AG04450 (cell line): ENCODE data around the gene AGPAT1. TPM values are rescaled to one million over a fixed set of nuclear protein-coding genes. Genes with fewer than 3 reads are reported as not detected.
"Not testable (repeated sequence)": the region's sequence is repeated elsewhere in the genome, so short reads cannot be mapped to it uniquely, and the experiment has no call there.

Experiments
- CTCF ChIA-PET: fragments of 300-600, 350-600 bp; formaldehyde crosslinking; extraction: SDS; loops from one replicate; lab custom pipeline; 2022; ENCODE audit warnings: antibody characterized with exemption, inconsistent platforms; lab: Charles Lee
- POLR2A ChIA-PET: fragments of 350-600 bp; formaldehyde crosslinking; extraction: SDS; loops from one replicate; lab custom pipeline; 2021; ENCODE audit warnings: antibody characterized with exemption, inconsistent platforms; lab: Yijun Ruan, JAX
- DNase-seq: peaks from one replicate; pipeline ENCODE4 v3.0.0-alpha.2; 2011; ENCODE audit warnings: low read depth, low spot score
- H3K27ac ChIP-seq: one replicate; pipeline ENCODE4 v1.5.1; 2012; ENCODE audit warnings: low read depth, low read length, control low read depth
- H3K27me3 ChIP-seq: one replicate; pipeline ENCODE4 v1.6.0; 2012; ENCODE audit warnings: low read length; ENCODE audit not compliant: control insufficient read depth, insufficient read depth
- H3K4me3 ChIP-seq: 2 replicates; pipeline ENCODE4 v1.5.1; 2011; ENCODE audit warnings: mild to moderate bottlenecking, low read depth, low read length, control low read depth
- H3K9me3 ChIP-seq: 2 replicates; pipeline ENCODE4 v1.5.1; 2012; ENCODE audit warnings: low read length; ENCODE audit not compliant: control insufficient read depth, insufficient read depth
- CTCF ChIP-seq: IDR thresholded peaks from 2 replicates; pipeline ENCODE4 v1.5.1; 2011; ENCODE audit warnings: low read depth, low read length, control low read depth, inconsistent platforms
- polyA plus RNA-seq: library from polyadenylated mRNA; depleted of rRNA; stranded (reverse); fragments of >200 nt; gene quantifications from 2 replicates; pipeline ENCODE4 v1.2.3, GENCODE V29; 2011

Gene AGPAT1
- polyA plus RNA-seq, 1 experiment, result 97.1 TPM

DNA sequence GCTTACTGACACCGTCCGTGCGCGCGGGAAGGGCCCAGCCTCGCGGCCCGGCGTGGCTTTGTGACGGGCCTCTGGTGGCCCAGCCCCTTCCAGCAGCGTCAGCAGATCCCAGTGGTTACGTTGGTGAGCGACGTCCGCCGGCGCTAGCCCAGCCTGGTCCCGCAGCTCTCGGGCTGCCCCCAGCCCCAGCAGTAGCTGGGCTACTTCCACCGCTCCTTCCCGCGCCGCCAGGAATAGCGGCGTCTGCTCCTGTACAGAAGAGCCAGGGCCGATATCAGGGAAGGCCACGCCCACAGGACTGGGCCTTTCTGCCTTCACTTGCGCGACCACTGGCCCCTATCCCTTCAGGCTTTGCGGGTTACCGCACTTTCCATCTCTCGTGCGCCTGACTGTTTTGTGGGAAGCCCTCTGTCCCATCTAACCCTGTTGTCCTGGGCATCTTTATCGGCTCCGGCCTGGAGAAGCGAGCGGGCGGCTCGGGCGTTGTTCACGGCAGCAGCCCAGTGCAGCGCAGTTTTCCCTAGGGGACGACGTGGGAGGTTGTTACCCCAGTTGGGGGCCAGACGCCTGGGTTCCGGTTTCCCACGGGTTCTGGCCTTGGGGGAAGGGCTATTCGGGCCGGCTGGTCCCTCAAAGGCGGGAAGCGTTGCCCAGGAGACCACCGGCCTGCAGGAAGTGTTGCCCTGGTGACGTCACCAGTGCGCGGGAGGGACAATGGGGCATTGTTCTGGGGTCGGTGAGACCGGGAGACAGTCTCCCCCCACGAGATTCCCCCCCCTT, 20.2 kb upstream of the AGPAT1 start:
- H3K9me3 ChIP-seq, result no peaks in the 10 kb centered on the region; the same call in 1 of the 2 replicates
- DNase-seq, result peak; percentile 55
- CTCF ChIA-PET, result interaction anchor here (0.6 to 2.1 kb wide), 29 partner anchors 10 to 1933 kb away, joined by 3 to 18 read pairs (median 4); partner anchors contain the start of genes AGPAT1, ATF6B, ATP6V1G2 and EGFL8

DNA sequence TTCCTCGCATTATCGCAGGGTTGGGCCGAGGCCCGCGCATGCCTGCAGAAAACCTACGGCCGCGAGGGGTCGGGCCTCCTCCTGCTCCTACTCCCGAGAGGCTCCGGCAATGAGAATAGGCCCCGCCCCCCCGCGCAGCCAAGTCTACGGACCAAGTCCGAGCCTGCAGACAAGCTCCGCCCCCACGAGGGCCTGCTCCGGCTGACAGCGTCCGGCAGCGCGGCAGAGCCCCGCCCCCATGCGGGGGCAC, 19.7 kb upstream of the AGPAT1 start:
- no peak overlapping the region for H3K27ac ChIP-seq
- CTCF ChIA-PET, result interaction anchor here (0.6 to 2.1 kb wide), 32 partner anchors 8 to 1933 kb away, joined by 3 to 18 read pairs (median 4); partner anchors contain the start of genes AGPAT1, ATF6B, ATP6V1G2 and EGFL8

More for the DNA sequence above, 20.2 kb upstream of the AGPAT1 start:
- H3K4me3 ChIP-seq, result peak overlapping the region; percentile 83
- peak overlapping the region; percentile 100 for H3K27ac ChIP-seq
- POLR2A ChIA-PET, result interaction anchor here (0.6 to 2.0 kb wide), 8 partner anchors 19 to 1122 kb away, joined by 3 to 30 read pairs (median 8); partner anchors contain the start of genes ATF6B, FKBPL and ZBTB22
- no peak for TF ChIP-seq CTCF
- peaks cover 2% of the 10 kb centered on the region for H3K27me3 ChIP-seq

GRCh38 chr6:32194825-32195651, 19.2 kb upstream of the AGPAT1 start:
- POLR2A ChIA-PET, result interaction anchor here (0.5 to 2.0 kb wide), 8 partner anchors 18 to 1123 kb away, joined by 3 to 30 read pairs (median 8); partner anchors contain the start of genes ATF6B, FKBPL and ZBTB22
- peak; percentile 65 for TF ChIP-seq CTCF
- CTCF ChIA-PET, result interaction anchor here (0.5 to 2.1 kb wide), 31 partner anchors 9 to 1018 kb away, joined by 3 to 18 read pairs (median 4); partner anchors contain the start of genes AGPAT1, ATF6B, ATP6V1G2 and EGFL8

More for the DNA sequence above, 19.7 kb upstream of the AGPAT1 start:
- DNase-seq, result peak; percentile 100
- POLR2A ChIA-PET, result interaction anchor here (0.7 to 2.0 kb wide), 7 partner anchors 19 to 1122 kb away, joined by 3 to 30 read pairs (median 11); partner anchors contain the start of genes ATF6B, FKBPL and ZBTB22
- peak; percentile 56 for TF ChIP-seq CTCF
- Histone ChIP-seq H3K27me3 (no peaks in the 10 kb centered on the region), H3K4me3 (peak overlapping the region; percentile 83), H3K9me3 (no peaks in the 10 kb centered on the region; the same call in 1 of the 2 replicates)

DNA sequence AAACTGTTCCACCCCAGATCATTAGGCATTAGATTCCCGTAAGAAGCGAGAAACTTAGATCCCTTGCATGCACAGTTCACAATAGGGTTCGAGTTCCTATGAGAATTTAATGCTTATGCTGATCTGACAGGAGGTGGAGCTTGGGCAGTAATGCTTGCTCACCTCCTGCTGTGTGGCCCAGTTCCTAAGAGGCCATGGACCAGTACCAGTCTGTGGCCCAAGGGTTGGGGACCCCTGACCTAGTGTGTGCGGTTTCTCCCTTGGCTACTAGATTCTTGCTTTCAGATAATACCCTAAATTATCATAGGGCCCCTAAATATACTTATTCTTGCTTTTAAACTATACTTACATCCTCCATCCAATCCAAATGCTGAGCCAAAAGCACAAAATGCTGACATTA, 18.5 kb upstream of the AGPAT1 start:
- ChIA-PET CTCF (interaction anchor here (1.2 to 2.0 kb wide), 4 partner anchors 15 to 75 kb away, joined by 3 to 13 read pairs (median 8); partner anchors contain the start of genes ATF6B and PRRT1), POLR2A (interaction anchor here (1.8 kb wide), 1 partner anchor 777 kb away, joined by 30 read pairs; no protein-coding TSS in a partner anchor)
- DNase-seq, result no peak
- Histone ChIP-seq H3K27me3 (no peaks in the 10 kb centered on the region), H3K27ac (no peak overlapping the region), H3K4me3 (no peak overlapping the region), H3K9me3 (peaks cover 1% of the 10 kb centered on the region; the same call in 1 of the 2 replicates)
- no peak for TF ChIP-seq CTCF

More at GRCh38 chr6:32194825-32195651, 19.2 kb upstream of the AGPAT1 start:
- Histone ChIP-seq H3K4me3 (peak overlapping the region; percentile 60), H3K9me3 (no peaks in the 10 kb centered on the region; the same call in 1 of the 2 replicates), H3K27ac (peak overlapping the region; percentile 84), H3K27me3 (no peaks in the 10 kb centered on the region)
- DNase-seq, result no peak

DNA sequence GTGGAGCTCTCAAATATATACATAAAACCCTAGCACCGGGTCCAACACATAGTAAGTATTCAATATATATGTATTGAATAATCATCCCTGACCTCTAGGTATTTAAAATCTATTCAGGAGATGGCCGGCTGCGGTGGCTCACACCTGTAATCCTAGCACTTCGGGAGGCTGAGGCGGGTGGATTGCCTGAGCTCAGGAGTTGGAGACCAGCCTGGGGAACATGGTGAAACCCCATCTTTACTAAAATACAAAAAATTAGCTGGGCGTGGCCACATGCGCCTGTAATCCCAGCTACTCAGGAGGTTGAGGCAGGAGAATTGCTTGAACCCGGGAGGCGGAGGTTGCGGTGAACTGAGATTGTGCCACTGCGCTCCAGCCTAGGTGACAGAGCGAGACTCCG, 17.2 kb upstream of the AGPAT1 start:
- CTCF ChIA-PET, DNase-seq, H3K27ac ChIP-seq, H3K9me3 ChIP-seq, H3K27me3 ChIP-seq, H3K4me3 ChIP-seq: not testable (repeated sequence)
- POLR2A ChIA-PET, result interaction anchor here (1.0 kb wide), 1 partner anchor 17 kb away, joined by 3 read pairs; the partner anchor contains the start of gene AGPAT1
